Heart left ventricle (tissue), 13 donors: Measurements from ENCODE around the gene CCNL1.

ENCODE experiments used
- POLR2A ChIP-seq, 2 donors: fragments of 450-650 bp; IDR thresholded peaks; one replicate each; pipeline ENCODE4 v1.6.1; 2017; ENCODE audit warnings: antibody characterized with exemption in 2 of 2, mild to moderate bottlenecking in 2 of 2, moderate library complexity in 2 of 2
- TF ChIP-seq, protein P1 (sequence below), 12 donors: fragments of 200-600 bp; sonication (generic) in 4 of 12; IDR thresholded peaks; one replicate each; pipeline versions ENCODE4 v1.5.0 to v1.8.0; 2018 to 2022; ENCODE audit warnings: antibody characterized with exemption in 12 of 12, mild to moderate bottlenecking in 5 of 12
- donor health status: ischemic (EF 13 %, LVEDD 7.1; RV severe dilation, severe dysfunction).
- donor health status: DM: no; HTN: yes; CAD: no.
- donor health status: DM: no; HTN: no; CAD: no.
- donor health status: ischemic (EF 25% LVEDD 6.9; RV normal size, moderate dysfunction).
- donor health status: ischemic (EF 25% LVEDD 5.7; RV mildly dilated, moderate dysfunction).
- donor health status: ischemic (EF 35%, LVEDD 5.7; RV mildly dilated, moderate dysfunction).
- donor health status: nonischemic (EF 11% LVEDD 7.7; RV severe dilation, severe dysfunction).
- donor health status: DM: yes; HTN: yes; CAD: no.
- donor health status: PGD.
- donor health status: ischemic (EF 29% LVEDD 5.4; RV normal size, mild dysfunction).
- donor health status: nonischemic (EF 23%, LVEDD 6.1; RV moderate dilation, normal function).

DNA sequence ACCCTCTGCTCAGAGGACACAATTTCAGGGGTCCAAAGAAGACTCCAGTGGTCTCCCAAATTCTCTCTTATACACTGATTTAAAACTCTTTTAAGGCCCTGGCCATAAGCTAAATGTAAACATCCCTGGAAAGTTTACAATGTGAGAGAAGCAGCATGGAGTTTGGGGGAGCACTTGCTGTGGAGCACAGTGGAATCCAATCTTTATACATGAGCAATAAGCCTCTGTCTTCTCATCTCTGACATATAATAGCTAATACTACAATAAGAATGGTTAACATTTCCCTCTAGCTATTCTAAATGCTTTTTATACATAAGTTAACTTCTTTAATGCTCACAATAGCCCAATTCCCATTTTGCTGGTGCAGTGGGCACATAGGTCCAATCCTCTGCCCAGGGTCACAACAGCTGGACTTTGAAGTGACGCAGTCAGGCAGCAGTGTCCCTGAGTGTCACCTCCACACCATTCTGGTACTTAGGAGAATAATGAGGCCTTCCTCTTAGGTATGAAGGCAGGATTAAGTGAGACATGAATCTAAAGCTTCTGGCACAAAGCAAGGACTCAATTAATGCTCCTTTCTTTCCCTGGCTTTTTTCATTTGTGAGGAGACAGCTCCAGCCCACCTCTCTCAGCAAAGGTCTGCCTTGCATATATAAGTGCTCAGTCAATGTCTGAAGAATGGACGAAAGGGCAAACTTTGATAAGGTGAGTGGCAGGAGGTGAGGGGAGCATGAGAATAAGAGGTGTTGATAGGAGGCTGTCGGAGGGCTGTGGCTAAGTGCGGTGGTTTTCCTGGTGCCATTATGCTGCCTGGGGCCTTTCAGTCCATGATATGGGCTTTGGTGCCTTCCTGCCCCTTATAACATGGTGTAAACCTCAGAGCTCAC, 26.3 kb downstream of the CCNL1 start:
- TF ChIP-seq, protein P1, sequence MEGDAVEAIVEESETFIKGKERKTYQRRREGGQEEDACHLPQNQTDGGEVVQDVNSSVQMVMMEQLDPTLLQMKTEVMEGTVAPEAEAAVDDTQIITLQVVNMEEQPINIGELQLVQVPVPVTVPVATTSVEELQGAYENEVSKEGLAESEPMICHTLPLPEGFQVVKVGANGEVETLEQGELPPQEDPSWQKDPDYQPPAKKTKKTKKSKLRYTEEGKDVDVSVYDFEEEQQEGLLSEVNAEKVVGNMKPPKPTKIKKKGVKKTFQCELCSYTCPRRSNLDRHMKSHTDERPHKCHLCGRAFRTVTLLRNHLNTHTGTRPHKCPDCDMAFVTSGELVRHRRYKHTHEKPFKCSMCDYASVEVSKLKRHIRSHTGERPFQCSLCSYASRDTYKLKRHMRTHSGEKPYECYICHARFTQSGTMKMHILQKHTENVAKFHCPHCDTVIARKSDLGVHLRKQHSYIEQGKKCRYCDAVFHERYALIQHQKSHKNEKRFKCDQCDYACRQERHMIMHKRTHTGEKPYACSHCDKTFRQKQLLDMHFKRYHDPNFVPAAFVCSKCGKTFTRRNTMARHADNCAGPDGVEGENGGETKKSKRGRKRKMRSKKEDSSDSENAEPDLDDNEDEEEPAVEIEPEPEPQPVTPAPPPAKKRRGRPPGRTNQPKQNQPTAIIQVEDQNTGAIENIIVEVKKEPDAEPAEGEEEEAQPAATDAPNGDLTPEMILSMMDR (IDR thresholded peaks at IDR 0.05): no peak
- TF ChIP-seq POLR2A (IDR thresholded peaks at IDR 0.05): no peak
